GM12878 (cell line): Measurements from ENCODE around the gene S1PR1. TPM values are rescaled to one million over a fixed set of nuclear protein-coding genes. Genes with fewer than 3 reads are reported as not detected.

ENCODE experiments used
- ATAC-seq: fragments of 200-7000 bp; cut with Tn5 transposase; 3 replicates; pipeline ENCODE4 v1.9.1; 2020; ENCODE audit warnings: mild to moderate bottlenecking, moderate library complexity
- BruUV-seq: library from RNA; stranded (reverse); fragments of 400-500 nt; replicated peaks from 2 replicates; lab custom pipeline; 2021; lab: Mats Ljungman, UMichigan
- CTCF ChIA-PET: fragments of 300-600 bp; sonication (Branson Sonifier 250); formaldehyde crosslinking; extraction: SDS; loops from one replicate; lab custom pipeline; 2021; ENCODE audit warnings: inconsistent platforms; lab: Yijun Ruan, JAX
- POLR2A ChIA-PET: fragments of 350-600 bp; formaldehyde crosslinking; extraction: SDS; loops from one replicate; lab custom pipeline; 2021; ENCODE audit warnings: inconsistent platforms; lab: Charles Lee
- RAD21 ChIA-PET: fragments of 300-600 bp; sonication (Branson Sonifier 250); formaldehyde crosslinking; loops from one replicate; lab custom pipeline; 2023; ENCODE audit warnings: antibody characterized with exemption; ENCODE audit not compliant: unreplicated experiment; lab: Charles Lee
- SMC1A ChIA-PET: fragments of 300-600 bp; sonication (Branson Sonifier 250); formaldehyde crosslinking; loops from one replicate; lab custom pipeline; 2023; ENCODE audit not compliant: unreplicated experiment, uncharacterized antibody; lab: Charles Lee
- DNase-seq: peaks from one replicate; pipeline ENCODE4 v3.0.0-alpha.2; 2011; ENCODE audit warnings: low read depth, low spot score
- FAIRE-seq: peaks from 3 replicates; lab custom pipeline; 2011; peaks lifted over from hg19 to GRCh38; lab: Jason Lieb, UNC
- H2AFZ ChIP-seq: 2 replicates; pipeline ENCODE4 v1.6.0; 2011; ENCODE audit warnings: low read depth, low read length, control low read depth; ENCODE audit not compliant: control insufficient read depth
- H3K27ac ChIP-seq: 2 replicates; pipeline ENCODE4 v1.5.1; 2011; ENCODE audit warnings: control low read depth; ENCODE audit not compliant: control insufficient read depth, insufficient read depth
- H3K27me3 ChIP-seq, 2 experiments: replicated peaks in 1 of 2; 2 replicates each; pipeline versions ENCODE4 v1.6.0 to v1.6.1; 2011; ENCODE audit warnings: low read length in 1 of 2; ENCODE audit not compliant: control insufficient read depth in 2 of 2, insufficient read depth in 2 of 2
- H3K36me3 ChIP-seq, 2 experiments: 2 replicates each; pipeline ENCODE4 v1.5.1; 2011; ENCODE audit warnings: low read length in 1 of 2; ENCODE audit not compliant: control insufficient read depth in 2 of 2, insufficient read depth in 2 of 2
- H3K4me1 ChIP-seq: 2 replicates; pipeline ENCODE4 v1.6.1; 2011; ENCODE audit warnings: mild to moderate bottlenecking, low read length, moderate library complexity, mixed read lengths; ENCODE audit not compliant: control insufficient read depth, insufficient read depth
- H3K4me2 ChIP-seq: 2 replicates; pipeline ENCODE4 v1.6.0; 2011; ENCODE audit warnings: control low read depth; ENCODE audit not compliant: control insufficient read depth, insufficient read depth
- H3K4me3 ChIP-seq: fragments of 200-600 bp; sonication (generic); 2 replicates; pipeline ENCODE4 v1.5.1; 2016
- H3K79me2 ChIP-seq: 2 replicates; pipeline ENCODE4 v1.6.0; 2011; ENCODE audit warnings: low read length; ENCODE audit not compliant: control insufficient read depth, insufficient read depth
- H3K9ac ChIP-seq: 2 replicates; pipeline ENCODE4 v1.8.0; 2011; ENCODE audit warnings: low read length, control low read depth, mixed read lengths; ENCODE audit not compliant: control insufficient read depth, insufficient read depth
- H3K9me3 ChIP-seq: replicated peaks from 3 replicates; pipeline ENCODE4 v1.5.1; 2011; ENCODE audit warnings: mild to moderate bottlenecking, low read length; ENCODE audit not compliant: control insufficient read depth, insufficient read depth
- H4K20me1 ChIP-seq: 2 replicates; pipeline ENCODE4 v1.6.0; 2011; ENCODE audit not compliant: control insufficient read depth, insufficient read depth
- ASH2L ChIP-seq: fragments of 300-600, 200-600 bp; sonication (generic); IDR thresholded peaks from 2 replicates; pipeline ENCODE4 v1.6.1; 2017; ENCODE audit warnings: low read depth, mild to moderate bottlenecking, borderline replicate concordance
- BACH1 ChIP-seq: fragments of 450-650 bp; IDR thresholded peaks from 2 replicates; pipeline ENCODE4 v1.6.1; 2017; ENCODE audit warnings: mild to moderate bottlenecking, borderline replicate concordance
- EGR1 ChIP-seq, 2 experiments: IDR thresholded peaks; 1 replicate in 1 of 2; 2 replicates in 1 of 2; pipeline ENCODE4 v1.6.1; 2011 to 2012; ENCODE audit warnings: low read depth in 2 of 2, low read length in 2 of 2, borderline replicate concordance in 1 of 2, mild to moderate bottlenecking in 1 of 2, moderate library complexity in 1 of 2
- SMAD5 ChIP-seq: IDR thresholded peaks from 2 replicates; pipeline ENCODE4 v1.6.1; 2016; ENCODE audit warnings: antibody characterized with exemption, low read depth
- STAT3 ChIP-seq: IDR thresholded peaks from 2 replicates; pipeline ENCODE4 v1.6.1; 2011; ENCODE audit warnings: low read depth, low read length, improper control_type of control experiment
- TAF1 ChIP-seq: IDR thresholded peaks from 2 replicates; pipeline ENCODE4 v1.6.1; 2011; ENCODE audit warnings: mild to moderate bottlenecking, low read depth, low read length, borderline replicate concordance
- ZNF207 ChIP-seq: fragments of 450-650 bp; IDR thresholded peaks from 2 replicates; pipeline ENCODE4 v1.6.1; 2014; ENCODE audit warnings: antibody characterized with exemption, mild to moderate bottlenecking, borderline replicate concordance
- ZNF274 ChIP-seq: IDR thresholded peaks from one replicate; pipeline ENCODE4 v1.8.0; 2011; ENCODE audit not compliant: insufficient read length, insufficient read depth
- ZNF592 ChIP-seq: fragments of 450-650 bp; IDR thresholded peaks from 2 replicates; pipeline ENCODE4 v1.6.1; 2017; ENCODE audit warnings: mild to moderate bottlenecking, moderate library complexity
- in situ Hi-C: fragments of 300-500 bp; cut with MboI; formaldehyde crosslinking; loops from 9 replicates; pipeline ENCODE4 v1.14.3; 2018; ENCODE audit warnings: mixed read lengths
- intact Hi-C: fragments of 100-400 bp; cut with micrococcal nuclease; formaldehyde crosslinking; loops from one replicate; pipeline ENCODE4 v1.14.2; 2022; ENCODE audit not compliant: unreplicated experiment
- polyA plus RNA-seq, 11 experiments: library from polyadenylated mRNA; depleted of rRNA in 4 of 11; unstranded in 6 of 11; stranded (reverse) in 5 of 11; fragments of >200 nt; fragmentation: Nextera tagmentation in 4 of 11; fragmentation: Illumina TruSeq in 1 of 11; extraction: Ambion mirVana in 4 of 11; extraction: Trizol in 1 of 11; gene quantifications; 1 replicate in 1 of 11; 2 replicates in 10 of 11; pipeline versions ENCODE4 v1.2.1 to v1.2.3, GENCODE V29; 2011 to 2016; ENCODE audit warnings: inconsistent platforms in 2 of 11, missing spikeins in 2 of 11, low read depth in 1 of 11
- total RNA-seq, 4 experiments: library from RNA; depleted of rRNA in 3 of 4; stranded (reverse); fragments of >200 nt in 3 of 4; fragmentation: Illumina TruSeq in 1 of 4; extraction: Trizol in 1 of 4; gene quantifications; 2 replicates each; pipeline versions ENCODE4 v1.2.1 to v1.2.3, GENCODE V29; 2013 to 2021

Gene S1PR1
- total and polyA plus RNA-seq, 10 of the 15 experiments (the other 5 are each of a cell fraction or from before 2014, with no cell fraction given) = 3.8 to 59.4 (median 30.7) TPM

GRCh38 chr1:101187297-101187696 lies 49.5 kb upstream of the S1PR1 start:
- ChIA-PET RAD21 (no interaction called here), SMC1A (interaction anchor here (0.6 to 1.5 kb wide), 3 partner anchors 9 to 71 kb away, joined by 3 read pairs; no protein-coding TSS in a partner anchor), POLR2A (interaction anchor here (0.7 kb wide), 1 partner anchor 12 kb away, joined by 4 read pairs; no protein-coding TSS in a partner anchor), CTCF (interaction anchor here (0.7 to 1.2 kb wide), 2 partner anchors 13 to 51 kb away, joined by 3 to 6 read pairs; no protein-coding TSS in a partner anchor)
- in situ Hi-C loops (no loop called here), intact Hi-C loops (no loop called here)
- DNase-seq (no peak), FAIRE-seq (no peak), ATAC-seq (no peak)
- Histone ChIP-seq H4K20me1 (no peaks in the 10 kb centered on the region), H3K4me2 (no peak overlapping the region), H3K27ac (no peak overlapping the region), H3K4me3 (no peak overlapping the region), H3K36me3 (no peaks in the 10 kb centered on the region), H2AFZ (no peak overlapping the region), H3K9ac (no peak overlapping the region), H3K9me3 (no peaks in the 10 kb centered on the region; the same call in 2 of the 3 replicates), H3K79me2 (no peaks in the 10 kb centered on the region), H3K4me1 (no peaks in the 10 kb centered on the region), H3K27me3 (no peaks in the 10 kb centered on the region)
- no TSS peak for BruUV-seq
- no peak for TF ChIP-seq TAF1
- no peak for TF ChIP-seq BACH1
- no peak for TF ChIP-seq SMAD5
- TF ChIP-seq ASH2L = no peak
- no peak for TF ChIP-seq ZNF592
- no peak for TF ChIP-seq EGR1 (IDR thresholded peaks at IDR 0.05; ENCODE audit: borderline replicate concordance in 1 of 2, low read depth in 2 of 2, low read length in 2 of 2)
- no peak for TF ChIP-seq ZNF207
- TF ChIP-seq STAT3 = no peak
- no peak for TF ChIP-seq ZNF274
